H1 (cell line): ENCODE measurements around the gene CDR2L. TPM values are rescaled to one million over a fixed set of nuclear protein-coding genes. Genes with fewer than 3 reads are reported as not detected.

Experiments used
- EP300 ChIP-seq, 2 experiments: IDR thresholded peaks; 1 replicate in 1 of 2; 2 replicates in 1 of 2; pipeline ENCODE4 v1.6.1; 2011 to 2012; ENCODE audit warnings: low read depth in 2 of 2, low read length in 2 of 2, mild to moderate bottlenecking in 2 of 2, borderline replicate concordance in 1 of 2, inconsistent platforms in 1 of 2, moderate library complexity in 1 of 2
- NANOG ChIP-seq: IDR thresholded peaks from 2 replicates; pipeline ENCODE4 v1.6.1; 2011; ENCODE audit warnings: low read length, low read depth, mild to moderate bottlenecking, inconsistent platforms; ENCODE audit not compliant: insufficient read depth, poor library complexity, severe bottlenecking
- TAF7 ChIP-seq: optimal IDR thresholded peaks from 2 replicates; pipeline ENCODE3; 2011; ENCODE audit warnings: low read depth, mild to moderate bottlenecking, inconsistent platforms, low read length, moderate library complexity, borderline replicate concordance
- polyA plus RNA-seq, 7 experiments: library from polyadenylated mRNA; depleted of rRNA in 3 of 7; stranded (reverse) in 5 of 7; unstranded in 2 of 7; fragments of >200 nt in 5 of 7; fragments of 200-250 nt in 2 of 7; gene quantifications; 1 replicate in 5 of 7; 2 replicates in 1 of 7; 4 replicates in 1 of 7; pipeline versions ENCODE4 v1.2.1 to v1.2.3, GENCODE V29; 2011 to 2013; ENCODE audit warnings: missing spikeins in 2 of 7, mixed read lengths in 2 of 7
- total RNA-seq: library from RNA; stranded (reverse); fragmentation: NEBNext Ultra II Directional; extraction: Animal tissue kit (Norgen Biotek cat#: 25700); gene quantifications from 2 replicates; pipeline ENCODE4 v1.2.1, GENCODE V29; 2021
- TF ChIP-seq, protein P1 (sequence below), 3 experiments: IDR thresholded peaks; 1 replicate in 2 of 3; 2 replicates in 1 of 3; pipeline versions ENCODE4 v1.5.1 to v1.6.1; 2011; ENCODE audit warnings: low read length in 3 of 3, mild to moderate bottlenecking in 3 of 3, inconsistent platforms in 2 of 3, low read depth in 1 of 3, moderate library complexity in 1 of 3; ENCODE audit not compliant: insufficient read depth in 1 of 3; ENCODE audit errors: control extremely low read depth in 1 of 3

The CDR2L gene
- total and polyA plus RNA-seq, 2 of the 8 experiments (the other 6 are each of a cell fraction or from before 2014, with no cell fraction given), result 20.4 to 38.1 TPM

- TF ChIP-seq TAF7, result no peak
- no peak for TF ChIP-seq NANOG
- no peak for TF ChIP-seq EP300 (IDR thresholded peaks at IDR 0.05; ENCODE audit: borderline replicate concordance in 1 of 2, low read depth in 2 of 2, low read length in 2 of 2)
- TF ChIP-seq, protein P1, sequence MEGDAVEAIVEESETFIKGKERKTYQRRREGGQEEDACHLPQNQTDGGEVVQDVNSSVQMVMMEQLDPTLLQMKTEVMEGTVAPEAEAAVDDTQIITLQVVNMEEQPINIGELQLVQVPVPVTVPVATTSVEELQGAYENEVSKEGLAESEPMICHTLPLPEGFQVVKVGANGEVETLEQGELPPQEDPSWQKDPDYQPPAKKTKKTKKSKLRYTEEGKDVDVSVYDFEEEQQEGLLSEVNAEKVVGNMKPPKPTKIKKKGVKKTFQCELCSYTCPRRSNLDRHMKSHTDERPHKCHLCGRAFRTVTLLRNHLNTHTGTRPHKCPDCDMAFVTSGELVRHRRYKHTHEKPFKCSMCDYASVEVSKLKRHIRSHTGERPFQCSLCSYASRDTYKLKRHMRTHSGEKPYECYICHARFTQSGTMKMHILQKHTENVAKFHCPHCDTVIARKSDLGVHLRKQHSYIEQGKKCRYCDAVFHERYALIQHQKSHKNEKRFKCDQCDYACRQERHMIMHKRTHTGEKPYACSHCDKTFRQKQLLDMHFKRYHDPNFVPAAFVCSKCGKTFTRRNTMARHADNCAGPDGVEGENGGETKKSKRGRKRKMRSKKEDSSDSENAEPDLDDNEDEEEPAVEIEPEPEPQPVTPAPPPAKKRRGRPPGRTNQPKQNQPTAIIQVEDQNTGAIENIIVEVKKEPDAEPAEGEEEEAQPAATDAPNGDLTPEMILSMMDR (IDR thresholded peaks at IDR 0.05; ENCODE audit: control extremely low read depth in 1 of 3, insufficient read depth in 1 of 3, low read depth in 1 of 3, low read length in 3 of 3), result no peak
Measured at GRCh38 chr17:75001915-75002843, 14.7 kb downstream of the CDR2L start (continued).
